H9 (cell line): ENCODE results near the gene ITPRID2. TPM values are rescaled to one million over a fixed set of nuclear protein-coding genes. Genes with fewer than 3 reads are reported as not detected.

Source experiments
- DNase-seq: peaks from one replicate; pipeline ENCODE4 v3.0.0-alpha.2; 2017
- H2AFZ ChIP-seq: one replicate; pipeline ENCODE4 v1.6.1; 2013; ENCODE audit warnings: mild to moderate bottlenecking, low read length, control low read depth, moderate library complexity
- H2AK5ac ChIP-seq: 2 replicates; pipeline ENCODE4 v1.6.1; 2013; ENCODE audit warnings: low read length, control low read depth, mixed read lengths; ENCODE audit not compliant: insufficient read length
- H2BK120ac ChIP-seq: one replicate; pipeline ENCODE4 v1.6.1; 2013; ENCODE audit warnings: low read depth, mild to moderate bottlenecking, low read length, control low read depth, inconsistent platforms; ENCODE audit not compliant: poor library complexity, severe bottlenecking
- H2BK12ac ChIP-seq: 2 replicates; pipeline ENCODE4 v1.6.1; 2013; ENCODE audit warnings: low read length, control low read depth, mixed read lengths, low read depth; ENCODE audit not compliant: insufficient read length
- H2BK15ac ChIP-seq: 2 replicates; pipeline ENCODE4 v1.6.1; 2013; ENCODE audit warnings: low read depth, low read length, control low read depth
- H2BK20ac ChIP-seq: one replicate; pipeline ENCODE4 v1.6.1; 2013; ENCODE audit warnings: low read depth, mild to moderate bottlenecking, low read length, control low read depth, inconsistent platforms; ENCODE audit not compliant: poor library complexity, severe bottlenecking
- H2BK5ac ChIP-seq: 2 replicates; pipeline ENCODE4 v1.6.1; 2013; ENCODE audit warnings: low read length, control low read depth, mixed read lengths; ENCODE audit not compliant: insufficient read length
- H3K14ac ChIP-seq: 2 replicates; pipeline ENCODE4 v1.6.1; 2013; ENCODE audit warnings: low read length, control low read depth; ENCODE audit not compliant: insufficient read depth
- H3K18ac ChIP-seq: 2 replicates; pipeline ENCODE4 v1.6.1; 2013; ENCODE audit warnings: low read depth, mild to moderate bottlenecking, mixed read lengths, low read length, control low read depth; ENCODE audit not compliant: insufficient read length
- H3K23ac ChIP-seq: 2 replicates; pipeline ENCODE4 v1.6.1; 2013; ENCODE audit warnings: low read length, control low read depth, mixed read lengths, low read depth; ENCODE audit not compliant: insufficient read length
- H3K23me2 ChIP-seq: 2 replicates; pipeline ENCODE4 v1.6.1; 2013; ENCODE audit warnings: low read depth, mild to moderate bottlenecking, mixed read lengths, low read length, control low read depth; ENCODE audit not compliant: insufficient read length, poor library complexity, severe bottlenecking
- H3K27ac ChIP-seq: 2 replicates; pipeline ENCODE4 v1.5.1; 2013; ENCODE audit warnings: low read length, control low read depth, mixed read lengths, low read depth; ENCODE audit not compliant: insufficient read length
- H3K27me3 ChIP-seq: 2 replicates; pipeline ENCODE4 v1.6.1; 2013; ENCODE audit warnings: low read length, control low read depth, inconsistent platforms; ENCODE audit not compliant: insufficient read depth
- H3K4ac ChIP-seq: 2 replicates; pipeline ENCODE4 v1.6.1; 2013; ENCODE audit warnings: low read depth, mild to moderate bottlenecking, control low read depth, inconsistent platforms, low read length, moderate library complexity
- H3K4me1 ChIP-seq: 2 replicates; pipeline ENCODE4 v1.6.1; 2013; ENCODE audit warnings: low read length, control low read depth, inconsistent platforms; ENCODE audit not compliant: insufficient read depth
- H3K4me2 ChIP-seq: 2 replicates; pipeline ENCODE4 v1.6.1; 2013; ENCODE audit warnings: low read length, control low read depth, mixed read lengths; ENCODE audit not compliant: insufficient read length, insufficient read depth
- H3K56ac ChIP-seq: 2 replicates; pipeline ENCODE4 v1.6.1; 2013; ENCODE audit warnings: low read depth, mild to moderate bottlenecking, mixed read lengths, low read length, control low read depth; ENCODE audit not compliant: insufficient read length
- H3K79me1 ChIP-seq: 2 replicates; pipeline ENCODE4 v1.6.1; 2013; ENCODE audit warnings: low read depth, mild to moderate bottlenecking, moderate library complexity, low read length, control low read depth, inconsistent platforms; ENCODE audit not compliant: insufficient read depth, poor library complexity, severe bottlenecking
- H3K79me2 ChIP-seq: 2 replicates; pipeline ENCODE4 v1.6.1; 2013; ENCODE audit warnings: low read length, control low read depth, inconsistent platforms; ENCODE audit not compliant: insufficient read depth
- H3K9ac ChIP-seq: 2 replicates; pipeline ENCODE4 v1.6.1; 2013; ENCODE audit warnings: low read length, control low read depth, mixed read lengths; ENCODE audit not compliant: insufficient read length; ENCODE audit errors: extremely low read depth
- H3K9me3 ChIP-seq: one replicate; pipeline ENCODE4 v1.6.1; 2013; ENCODE audit warnings: low read depth, low read length, inconsistent platforms; ENCODE audit not compliant: control insufficient read depth
- H3T11ph ChIP-seq: one replicate; pipeline ENCODE4 v1.6.1; 2013; ENCODE audit warnings: mild to moderate bottlenecking, low read length, control low read depth, inconsistent platforms
- H4K20me1 ChIP-seq: one replicate; pipeline ENCODE4 v1.6.1; 2013; ENCODE audit not compliant: control insufficient read depth, insufficient read length, insufficient read depth
- H4K5ac ChIP-seq: 2 replicates; pipeline ENCODE4 v1.6.1; 2013; ENCODE audit warnings: low read depth, mild to moderate bottlenecking, mixed read lengths, low read length, control low read depth; ENCODE audit not compliant: insufficient read length
- H4K8ac ChIP-seq: replicated peaks from 2 replicates; pipeline ENCODE4 v1.6.1; 2013; ENCODE audit warnings: low read length, control low read depth, mixed read lengths, low read depth; ENCODE audit not compliant: insufficient read length
- H4K91ac ChIP-seq: 2 replicates; pipeline ENCODE4 v1.6.1; 2013; ENCODE audit warnings: low read depth, mild to moderate bottlenecking, moderate library complexity, mixed read lengths, low read length, control low read depth; ENCODE audit not compliant: insufficient read length
- H3K27ac Mint-ChIP-seq, 3 experiments: 2 replicates in 2 of 3; 3 replicates in 1 of 3; pipeline ENCODE4 v1.8.0; 2020 to 2021; ENCODE audit warnings: mixed read lengths in 3 of 3, mild to moderate bottlenecking in 1 of 3, moderate library complexity in 1 of 3
- H3K27me3 Mint-ChIP-seq: 2 replicates; pipeline ENCODE4 v1.8.0; 2021; ENCODE audit warnings: low read depth, mild to moderate bottlenecking, moderate library complexity, mixed read lengths
- H3K36me3 Mint-ChIP-seq, 3 experiments: 2 replicates in 2 of 3; 3 replicates in 1 of 3; pipeline ENCODE4 v1.8.0; 2020 to 2021; ENCODE audit warnings: low read depth in 3 of 3, mixed read lengths in 3 of 3; ENCODE audit not compliant: insufficient read depth in 1 of 3
- H3K4me1 Mint-ChIP-seq, 2 experiments: 2 replicates each; pipeline ENCODE4 v1.8.0; 2020; ENCODE audit warnings: mixed read lengths in 2 of 2
- H3K4me3 Mint-ChIP-seq, 2 experiments: 2 replicates in 1 of 2; 3 replicates in 1 of 2; pipeline ENCODE4 v1.8.0; 2020 to 2021; ENCODE audit warnings: mild to moderate bottlenecking in 2 of 2, mixed read lengths in 2 of 2, moderate library complexity in 1 of 2
- H3K9me3 Mint-ChIP-seq, 2 experiments: 2 replicates in 1 of 2; 3 replicates in 1 of 2; pipeline ENCODE4 v1.8.0; 2020; ENCODE audit warnings: mild to moderate bottlenecking in 2 of 2, mixed read lengths in 2 of 2, moderate library complexity in 1 of 2
- total RNA-seq: library from RNA; stranded (reverse); gene quantifications from 2 replicates; pipeline ENCODE4 v1.2.1, GENCODE V29; 2021
- TF ChIP-seq, protein P1 (sequence below): fragments of 200-600 bp; sonication (generic); conservative IDR thresholded peaks from 3 replicates; pipeline ENCODE4 v1.8.0; 2021; ENCODE audit warnings: antibody characterized with exemption, mild to moderate bottlenecking

The ITPRID2 gene
- total RNA-seq, 1 experiment from 2014 or later, result 12.0 TPM

DNA sequence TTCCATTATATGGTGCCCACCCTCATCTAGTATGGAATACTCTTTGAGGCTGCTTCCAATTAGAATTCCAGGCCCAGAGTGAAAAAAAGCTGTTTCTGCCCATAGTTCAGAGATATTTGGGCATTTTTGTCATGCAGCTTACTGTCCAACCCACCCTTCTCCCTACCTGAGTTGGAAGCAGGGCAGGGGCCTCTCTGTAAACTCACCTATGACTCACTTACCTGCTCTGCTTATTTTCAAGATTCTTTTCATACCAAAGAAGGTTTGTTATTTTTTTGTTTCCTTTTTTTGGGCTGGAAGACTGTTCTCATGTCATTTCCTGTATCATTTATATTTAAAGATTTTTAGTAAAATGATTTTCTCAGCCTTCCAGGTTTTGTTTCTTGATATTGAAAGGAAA is 55.7 kb downstream of the ITPRID2 start:
- Histone ChIP-seq H3K23ac (no peak overlapping the region), H2BK12ac (no peak overlapping the region), H3K4ac (no peak overlapping the region), H3K56ac (no peak overlapping the region), H2BK5ac (no peak overlapping the region), H3K18ac (no peak overlapping the region), H3K79me2 (no peaks in the 10 kb centered on the region), H2AK5ac (no peak overlapping the region), H2BK120ac (no peak overlapping the region), H4K5ac (no peak overlapping the region), H2BK15ac (no peak overlapping the region), H3K27ac (no peak overlapping the region), H3K14ac (no peak overlapping the region), H3K23me2 (no peaks in the 10 kb centered on the region), H2AFZ (no peak overlapping the region), H3K4me2 (no peak overlapping the region), H4K8ac (no peak overlapping the region), H3T11ph (no peak overlapping the region), H3K27me3 (no peaks in the 10 kb centered on the region), H3K79me1 (no peaks in the 10 kb centered on the region), H3K9ac (no peak overlapping the region), H3K4me1 (no peaks in the 10 kb centered on the region; the same call in 1 of the 2 replicates), H4K20me1 (no peaks in the 10 kb centered on the region), H3K9me3 (no peaks in the 10 kb centered on the region), H4K91ac (no peak overlapping the region), H2BK20ac (no peak overlapping the region)
- no peak overlapping the region for H3K27ac Mint-ChIP-seq
- DNase-seq, result no peak
- peaks cover 0 to 7% of the 10 kb centered on the region in 2 experiments; a peak in 1 of 4 replicates for H3K4me1 Mint-ChIP-seq
- no peaks in the 10 kb centered on the region for H3K9me3 Mint-ChIP-seq
- no peaks in the 10 kb centered on the region for H3K36me3 Mint-ChIP-seq
- H3K27me3 Mint-ChIP-seq, result no peaks in the 10 kb centered on the region
- H3K4me3 Mint-ChIP-seq, result no peak overlapping the region
- TF ChIP-seq, protein P1, sequence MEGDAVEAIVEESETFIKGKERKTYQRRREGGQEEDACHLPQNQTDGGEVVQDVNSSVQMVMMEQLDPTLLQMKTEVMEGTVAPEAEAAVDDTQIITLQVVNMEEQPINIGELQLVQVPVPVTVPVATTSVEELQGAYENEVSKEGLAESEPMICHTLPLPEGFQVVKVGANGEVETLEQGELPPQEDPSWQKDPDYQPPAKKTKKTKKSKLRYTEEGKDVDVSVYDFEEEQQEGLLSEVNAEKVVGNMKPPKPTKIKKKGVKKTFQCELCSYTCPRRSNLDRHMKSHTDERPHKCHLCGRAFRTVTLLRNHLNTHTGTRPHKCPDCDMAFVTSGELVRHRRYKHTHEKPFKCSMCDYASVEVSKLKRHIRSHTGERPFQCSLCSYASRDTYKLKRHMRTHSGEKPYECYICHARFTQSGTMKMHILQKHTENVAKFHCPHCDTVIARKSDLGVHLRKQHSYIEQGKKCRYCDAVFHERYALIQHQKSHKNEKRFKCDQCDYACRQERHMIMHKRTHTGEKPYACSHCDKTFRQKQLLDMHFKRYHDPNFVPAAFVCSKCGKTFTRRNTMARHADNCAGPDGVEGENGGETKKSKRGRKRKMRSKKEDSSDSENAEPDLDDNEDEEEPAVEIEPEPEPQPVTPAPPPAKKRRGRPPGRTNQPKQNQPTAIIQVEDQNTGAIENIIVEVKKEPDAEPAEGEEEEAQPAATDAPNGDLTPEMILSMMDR, result no peak
